Measurements from ENCODE around the gene OR6B3.

GRCh38 chr2:240021488-240022104 lies 31.7 kb downstream of the OR6B3 start:
- no peak for TF ChIP-seq POLR2AphosphoS5 (IDR thresholded peaks at IDR 0.05)
- TF ChIP-seq CTCF (IDR thresholded peaks at IDR 0.05): peak; percentile 54 to 85 (median 55)
- TF ChIP-seq POLR2A (IDR thresholded peaks at IDR 0.05; ENCODE audit: low read depth): no peak
- no peak for TF ChIP-seq EP300 (IDR thresholded peaks at IDR 0.05)
